ENCODE results near the gene DCC.

DNA sequence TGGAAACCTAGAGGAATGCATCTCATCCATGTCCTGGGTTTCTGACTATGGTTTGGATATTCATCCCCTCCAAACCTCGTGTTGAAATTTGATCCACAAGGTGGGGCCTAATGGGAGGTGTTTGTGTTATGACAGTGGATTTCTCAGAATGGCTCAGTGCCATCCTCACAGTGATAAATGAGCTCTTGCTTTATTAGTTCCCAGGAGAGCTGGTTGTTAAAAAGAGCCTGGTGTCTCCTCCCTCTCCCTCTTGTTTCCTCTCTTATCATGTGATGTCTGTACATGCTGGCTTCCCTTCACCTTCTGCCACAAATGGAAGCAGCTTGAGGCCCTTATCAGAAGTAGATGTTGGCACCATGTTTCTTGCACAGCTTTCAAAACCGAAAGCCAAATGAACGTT lies 424.3 kb downstream of the DCC start:
- TF ChIP-seq, protein P1, sequence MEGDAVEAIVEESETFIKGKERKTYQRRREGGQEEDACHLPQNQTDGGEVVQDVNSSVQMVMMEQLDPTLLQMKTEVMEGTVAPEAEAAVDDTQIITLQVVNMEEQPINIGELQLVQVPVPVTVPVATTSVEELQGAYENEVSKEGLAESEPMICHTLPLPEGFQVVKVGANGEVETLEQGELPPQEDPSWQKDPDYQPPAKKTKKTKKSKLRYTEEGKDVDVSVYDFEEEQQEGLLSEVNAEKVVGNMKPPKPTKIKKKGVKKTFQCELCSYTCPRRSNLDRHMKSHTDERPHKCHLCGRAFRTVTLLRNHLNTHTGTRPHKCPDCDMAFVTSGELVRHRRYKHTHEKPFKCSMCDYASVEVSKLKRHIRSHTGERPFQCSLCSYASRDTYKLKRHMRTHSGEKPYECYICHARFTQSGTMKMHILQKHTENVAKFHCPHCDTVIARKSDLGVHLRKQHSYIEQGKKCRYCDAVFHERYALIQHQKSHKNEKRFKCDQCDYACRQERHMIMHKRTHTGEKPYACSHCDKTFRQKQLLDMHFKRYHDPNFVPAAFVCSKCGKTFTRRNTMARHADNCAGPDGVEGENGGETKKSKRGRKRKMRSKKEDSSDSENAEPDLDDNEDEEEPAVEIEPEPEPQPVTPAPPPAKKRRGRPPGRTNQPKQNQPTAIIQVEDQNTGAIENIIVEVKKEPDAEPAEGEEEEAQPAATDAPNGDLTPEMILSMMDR (IDR thresholded peaks at IDR 0.05) = no peak
- no peak for TF ChIP-seq POLR2AphosphoS5 (IDR thresholded peaks at IDR 0.05; ENCODE audit: low read depth, low read length)
- TF ChIP-seq RCOR1 (IDR thresholded peaks at IDR 0.05; ENCODE audit: low read length) = no peak
